CMK (cell line): Measurements from ENCODE around the gene SLC2A2.

Experiments used
- DNase-seq: peaks from one replicate; pipeline ENCODE4 v3.0.0-alpha.2; 2010; ENCODE audit warnings: low read depth

The SLC2A2 gene

GRCh38 chr3:171026597-171027293 is at the start of gene SLC2A2:
SLC2A2 (minus strand) TSS chr3:171026720; CDS start chr3:171026670, 50 bp downstream.
- no peak for DNase-seq

- DNase-seq, result no peak
Measured at GRCh38 chr3:171072432-171072831, 45.9 kb upstream of the SLC2A2 start.

GRCh38 chr3:171068658-171069057 is 42.1 kb upstream of the SLC2A2 start:
- DNase-seq, result no peak

GRCh38 chr3:171066206-171066605 is 39.7 kb upstream of the SLC2A2 start:
- no peak for DNase-seq

GRCh38 chr3:171065732-171066131 is 39.2 kb upstream of the SLC2A2 start:
- DNase-seq, result no peak

- no peak for DNase-seq
Measured at GRCh38 chr3:171064461-171064860, 37.9 kb upstream of the SLC2A2 start.

GRCh38 chr3:171061749-171062148 is 35.2 kb upstream of the SLC2A2 start:
- DNase-seq, result no peak

- DNase-seq, result no peak
Measured at GRCh38 chr3:171059978-171060377, 33.5 kb upstream of the SLC2A2 start.

- DNase-seq, result no peak
Measured at GRCh38 chr3:171058873-171059603, 32.5 kb upstream of the SLC2A2 start.

- no peak for DNase-seq
Measured at GRCh38 chr3:171058058-171058457, 31.5 kb upstream of the SLC2A2 start.

- no peak for DNase-seq
Measured at GRCh38 chr3:171057072-171057471, 30.6 kb upstream of the SLC2A2 start.

- no peak for DNase-seq
Measured at GRCh38 chr3:171056528-171056927, 30.0 kb upstream of the SLC2A2 start.

- no peak for DNase-seq
Measured at GRCh38 chr3:171055336-171056178, 29.0 kb upstream of the SLC2A2 start.

- no peak for DNase-seq
Measured at GRCh38 chr3:171054921-171055320, 28.4 kb upstream of the SLC2A2 start.

GRCh38 chr3:171054231-171054630 is 27.7 kb upstream of the SLC2A2 start:
- DNase-seq, result no peak

GRCh38 chr3:171049861-171050444 is 23.4 kb upstream of the SLC2A2 start:
- no peak for DNase-seq

- no peak for DNase-seq
Measured at GRCh38 chr3:171046760-171047159, 20.2 kb upstream of the SLC2A2 start.

GRCh38 chr3:171044835-171045793 is 18.6 kb upstream of the SLC2A2 start:
- no peak for DNase-seq

GRCh38 chr3:171044384-171044783 is 17.9 kb upstream of the SLC2A2 start:
- DNase-seq, result no peak

- no peak for DNase-seq
Measured at GRCh38 chr3:171039674-171040073, 13.2 kb upstream of the SLC2A2 start.

GRCh38 chr3:171038342-171038741 is 11.8 kb upstream of the SLC2A2 start:
- no peak for DNase-seq
